Fibroblast of upper back skin (primary cell): ENCODE data around the gene GLCCI1.
A peak's percentile ranks its signal among the peaks of the same experiment; 100 is the strongest.
"Not testable (repeated sequence)": the region's sequence is repeated elsewhere in the genome, so short reads cannot be mapped to it uniquely, and the experiment has no call there.

Experiments used
- DNase-seq: peaks from one replicate; pipeline ENCODE4 v3.0.0-alpha.2; 2013

Gene GLCCI1

DNA sequence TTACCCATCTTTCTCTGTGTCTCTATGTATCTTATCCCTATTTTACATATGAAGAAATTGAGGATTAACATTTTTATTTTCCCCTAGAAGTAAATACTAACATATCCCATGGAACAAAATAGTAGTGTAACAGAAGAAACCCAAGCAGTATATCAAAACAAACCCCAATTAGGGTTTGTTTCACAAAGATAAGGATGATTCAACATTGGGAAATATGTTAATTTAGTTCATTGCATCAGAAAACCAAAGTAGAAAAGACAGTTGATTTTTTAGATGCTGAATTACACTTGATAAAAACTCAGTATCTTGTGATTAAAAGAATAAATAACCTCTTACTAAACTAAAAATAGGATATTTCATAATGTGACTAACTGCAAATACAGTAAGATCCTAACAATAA lies 87.8 kb downstream of the GLCCI1 start:
- no peak for DNase-seq

GRCh38 chr7:8057566-8057965 lies 89.0 kb downstream of the GLCCI1 start:
- DNase-seq: no peak

DNA sequence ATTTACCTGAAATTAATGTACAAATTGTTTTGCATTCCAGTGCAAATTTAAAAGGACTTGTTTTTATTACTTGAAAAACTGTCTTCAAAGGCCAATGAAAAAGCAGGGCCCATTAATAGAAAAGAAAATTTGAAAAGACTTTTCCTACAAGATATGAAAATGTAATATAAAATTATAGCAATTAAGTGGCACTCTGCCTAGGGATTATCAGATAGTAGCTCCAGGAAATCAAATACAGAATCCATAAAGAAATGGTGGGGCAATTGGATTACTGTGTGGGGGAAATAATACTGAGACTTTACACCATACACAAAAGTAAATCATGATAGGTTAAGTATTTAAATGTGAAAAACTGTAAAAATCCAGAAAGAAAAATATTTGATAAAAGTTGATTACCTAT lies 89.7 kb downstream of the GLCCI1 start:
- DNase-seq: no peak

- no peak for DNase-seq
Measured at GRCh38 chr7:8058852-8059251, 90.3 kb downstream of the GLCCI1 start.

- DNase-seq: peak; percentile 37
Measured at GRCh38 chr7:8060241-8060640, 91.6 kb downstream of the GLCCI1 start.

- not testable (repeated sequence) for DNase-seq
Measured at GRCh38 chr7:8063300-8063699, 94.7 kb downstream of the GLCCI1 start.

DNA sequence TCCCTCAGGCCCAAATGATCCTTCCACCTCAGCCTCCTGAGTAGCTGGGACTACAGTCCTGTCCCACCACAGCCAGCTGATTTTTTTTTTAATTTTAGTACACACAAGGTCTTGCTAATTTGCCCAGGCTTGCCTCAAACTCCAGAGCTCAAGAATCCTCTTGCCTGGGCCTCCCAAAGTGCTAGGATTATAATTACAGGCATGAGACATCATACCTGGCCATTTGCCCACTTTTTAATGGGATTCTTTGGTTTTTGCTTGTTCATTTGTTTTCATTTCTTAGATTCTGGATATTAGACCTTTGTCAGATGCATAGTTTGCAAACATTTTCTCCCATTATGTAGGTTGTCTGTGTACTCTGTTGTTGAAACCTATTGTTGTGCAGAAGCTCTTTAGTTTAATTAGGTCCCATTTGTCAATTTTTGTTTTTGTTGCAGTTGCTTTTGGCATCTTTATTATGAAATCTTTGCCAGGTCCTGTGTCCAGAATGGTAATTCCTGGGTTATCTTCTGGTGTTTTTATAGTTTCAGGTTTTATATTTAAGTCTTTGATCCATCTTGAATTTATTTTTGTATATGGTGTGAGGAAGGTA lies 95.2 kb downstream of the GLCCI1 start:
- peak; percentile 38 for DNase-seq

GRCh38 chr7:8064828-8065227 lies 96.2 kb downstream of the GLCCI1 start:
- no peak for DNase-seq

- DNase-seq: peak; percentile 88
Measured at GRCh38 chr7:8065356-8065813, 96.8 kb downstream of the GLCCI1 start.

DNA sequence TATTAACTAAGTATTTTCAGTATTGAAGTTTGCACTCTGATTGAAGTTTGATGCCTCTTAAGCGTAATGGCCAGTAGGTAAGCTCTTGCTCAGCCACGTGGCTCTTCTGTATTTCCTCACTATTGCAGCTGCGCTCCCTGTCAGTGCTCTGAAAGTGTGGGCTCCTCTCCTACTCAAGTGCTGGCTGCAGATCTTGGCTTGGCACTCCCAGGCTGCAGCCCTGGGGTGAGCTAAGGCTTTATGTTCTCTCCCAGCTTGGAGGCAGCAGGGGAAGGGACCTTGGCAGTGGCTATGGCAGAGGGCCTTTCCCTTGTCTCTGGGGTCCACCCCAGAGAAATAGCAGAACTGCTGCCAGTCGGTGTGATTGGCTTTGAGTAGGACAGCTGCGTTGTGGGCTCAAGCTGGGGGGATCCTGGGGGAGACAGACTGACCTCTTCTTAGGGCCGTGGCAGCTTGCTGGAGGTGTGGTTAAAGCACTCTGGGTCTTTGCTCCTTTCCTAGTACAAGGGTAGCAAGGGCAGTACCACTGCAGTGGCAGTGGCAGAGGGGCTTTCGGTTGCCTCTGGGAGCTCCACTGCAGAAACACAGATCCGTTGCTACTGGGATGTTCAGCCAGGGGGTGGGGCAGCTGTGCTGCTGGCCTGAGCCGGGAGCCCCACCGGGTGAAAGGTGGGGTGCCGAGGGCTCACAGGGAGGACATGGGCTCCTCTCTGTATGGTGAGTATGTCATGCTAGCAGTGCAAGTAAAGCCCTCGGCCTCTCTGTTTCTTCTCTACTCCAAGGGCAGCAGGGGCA lies 100.5 kb downstream of the GLCCI1 start:
- DNase-seq: no peak

DNA sequence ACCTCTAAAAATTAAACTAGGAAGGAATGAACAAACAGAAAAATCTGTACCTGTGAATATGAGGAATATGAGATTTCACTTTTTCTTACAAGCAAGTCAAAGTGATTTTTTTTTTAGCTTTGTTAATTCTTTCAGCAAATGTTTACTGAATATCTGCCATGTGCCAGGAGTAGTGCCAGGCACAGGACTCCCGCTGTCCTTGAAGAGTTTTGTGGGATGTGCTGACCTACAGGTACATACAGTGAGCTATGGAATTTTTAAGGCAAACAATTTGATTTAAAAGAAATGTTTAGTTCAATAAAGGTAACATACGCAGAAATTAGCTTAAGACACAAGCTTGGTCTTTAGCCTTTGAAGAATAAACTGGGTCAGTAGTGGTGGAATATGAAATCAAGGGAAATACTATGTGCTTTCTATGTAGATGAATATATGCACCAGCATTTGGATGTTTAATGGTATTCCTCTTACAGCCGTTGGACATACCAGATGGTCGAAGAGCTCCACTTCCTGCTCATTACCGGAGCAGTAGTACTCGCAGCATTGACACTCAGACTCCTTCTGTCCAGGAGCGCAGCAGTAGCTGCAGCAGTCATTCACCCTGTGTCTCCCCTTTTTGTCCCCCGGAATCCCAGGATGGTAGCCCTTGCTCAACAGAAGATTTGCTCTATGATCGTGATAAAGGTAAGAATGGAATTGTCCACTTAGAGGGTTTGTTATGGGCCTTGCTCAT lies 102.0 kb downstream of the GLCCI1 start:
- no peak for DNase-seq

GRCh38 chr7:8078418-8078817 lies 109.8 kb downstream of the GLCCI1 start:
- no peak for DNase-seq

DNA sequence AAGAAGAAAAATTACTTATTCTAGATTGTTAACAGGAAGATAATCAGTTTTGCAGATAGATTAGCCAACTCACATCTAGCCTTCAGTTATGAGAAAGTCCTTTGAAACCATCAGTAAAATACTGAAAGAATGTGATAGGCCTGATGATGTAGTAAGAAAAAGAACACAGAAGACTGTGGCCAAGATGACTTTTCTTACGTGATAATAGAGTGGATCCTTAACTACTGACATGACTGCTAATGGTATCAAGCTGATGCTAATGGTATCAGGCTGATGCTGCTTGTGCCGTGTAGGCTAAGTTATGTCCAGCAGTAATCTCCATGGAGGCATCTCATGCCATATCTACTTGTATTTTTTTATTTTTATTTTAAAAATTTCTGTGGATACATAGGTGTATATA lies 114.2 kb downstream of the GLCCI1 start:
- DNase-seq: no peak

GRCh38 chr7:8084836-8085235 lies 116.2 kb downstream of the GLCCI1 start:
- DNase-seq: no peak

DNA sequence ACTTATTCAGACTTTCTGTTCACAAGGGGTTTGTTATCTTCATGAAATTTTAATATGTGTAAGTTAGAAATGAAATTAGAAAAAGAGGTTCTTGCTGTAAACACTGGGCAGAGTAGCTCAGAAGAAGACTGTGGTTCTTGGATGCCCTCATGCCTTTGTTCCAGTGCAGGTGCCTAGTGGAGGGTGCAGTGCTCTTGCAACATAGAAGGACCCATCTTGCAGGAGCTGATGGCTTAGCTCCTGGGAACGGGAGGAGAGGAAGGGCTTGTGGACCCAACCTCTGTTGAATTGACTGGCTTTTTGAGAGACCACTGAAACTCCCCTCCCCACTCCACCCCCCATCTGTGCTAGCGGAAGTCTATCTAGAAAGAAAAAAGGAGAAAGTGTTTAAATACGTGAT lies 116.8 kb downstream of the GLCCI1 start:
- DNase-seq: no peak

DNA sequence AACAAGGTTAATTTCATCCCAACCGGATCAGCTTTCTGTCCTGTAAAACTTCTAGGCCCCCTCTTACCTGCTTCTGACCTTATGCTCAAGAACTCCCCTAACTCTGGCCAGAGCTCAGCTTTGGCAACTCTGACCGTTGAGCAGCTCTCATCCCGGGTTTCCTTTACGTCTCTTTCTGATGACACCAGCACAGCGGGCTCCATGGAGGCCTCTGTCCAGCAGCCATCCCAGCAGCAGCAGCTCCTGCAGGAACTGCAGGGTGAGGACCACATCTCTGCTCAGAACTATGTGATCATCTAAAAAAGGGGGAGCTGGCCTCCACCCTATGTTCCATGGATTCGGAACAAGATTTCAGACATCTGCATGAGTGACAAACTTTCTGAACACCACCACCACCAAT lies 117.6 kb downstream of the GLCCI1 start:
- no peak for DNase-seq

- no peak for DNase-seq
Measured at GRCh38 chr7:8089036-8089780, 120.6 kb downstream of the GLCCI1 start.

GRCh38 chr7:8092140-8092539 lies 123.5 kb downstream of the GLCCI1 start:
- DNase-seq: no peak

GRCh38 chr7:8094164-8095140 lies 125.9 kb downstream of the GLCCI1 start:
- no peak for DNase-seq

DNA sequence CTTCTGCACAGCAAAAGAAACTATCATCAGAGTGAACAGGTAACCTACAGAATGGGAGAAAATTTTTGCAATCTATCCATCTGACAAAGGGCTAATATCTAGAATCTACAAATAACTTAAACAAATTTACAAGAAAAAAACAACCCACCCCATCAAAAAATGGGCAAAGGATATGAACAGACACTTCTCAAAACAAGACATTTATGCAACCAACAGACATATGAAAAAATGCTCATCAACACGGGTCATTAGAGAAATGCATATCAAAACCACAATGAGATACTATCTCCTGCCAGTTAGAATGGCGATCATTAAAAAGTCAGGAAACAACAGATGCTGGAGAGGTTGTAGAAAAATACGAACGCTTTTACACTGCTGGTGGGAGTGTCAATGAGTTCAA lies 132.7 kb downstream of the GLCCI1 start:
- not testable (repeated sequence) for DNase-seq

GRCh38 chr7:8103282-8103681 lies 134.7 kb downstream of the GLCCI1 start:
- no peak for DNase-seq
